Upper lobe of left lung (tissue), 6 donors: Measurements from ENCODE around the gene CCDC138. TPM values are rescaled to one million over a fixed set of nuclear protein-coding genes. Genes with fewer than 3 reads are reported as not detected.

Experiments
- ATAC-seq, 2 donors: fragments of 200-7000 bp; cut with Tn5 transposase; one replicate each; pipeline ENCODE4 v1.9.1; 2022; ENCODE audit warnings: mild to moderate bottlenecking in 2 of 2, moderate library complexity in 2 of 2; ENCODE audit not compliant: low FRiP score in 2 of 2
- DNase-seq, 2 donors: peaks; one replicate each; pipeline ENCODE4 v3.0.0-alpha.2; 2019 to 2020
- H3K27ac ChIP-seq, 4 donors: fragments of 200-600 bp; sonication (generic); one replicate each; pipeline ENCODE4 v1.5.1; 2016 to 2019
- H3K27me3 ChIP-seq, 4 donors: fragments of 200-600 bp; sonication (generic); one replicate each; pipeline ENCODE4 v1.5.1; 2017 to 2019
- H3K36me3 ChIP-seq, 4 donors: fragments of 200-600 bp; sonication (generic); one replicate each; pipeline ENCODE4 v1.5.1; 2016 to 2019
- H3K4me1 ChIP-seq, 4 donors: fragments of 200-600 bp; sonication (generic); one replicate each; pipeline ENCODE4 v1.5.1; 2018 to 2019
- H3K4me3 ChIP-seq, 4 donors: fragments of 200-600 bp; sonication (generic); one replicate each; pipeline ENCODE4 v1.5.1; 2017 to 2019; ENCODE audit warnings: mild to moderate bottlenecking in 2 of 4, moderate library complexity in 1 of 4
- H3K9me3 ChIP-seq, 4 donors: fragments of 200-600 bp; sonication (generic); one replicate each; pipeline ENCODE4 v1.5.1; 2018 to 2019
- CTCF ChIP-seq, 6 experiments: fragments of 450-650 bp in 4 of 6; fragments of 200-600 bp in 2 of 6; sonication (generic) in 2 of 6; IDR thresholded peaks; one replicate each; pipeline ENCODE4 v1.5.1; 2016 to 2019; ENCODE audit warnings: antibody characterized with exemption in 6 of 6
- EP300 ChIP-seq, 4 donors: sonication (generic); formaldehyde crosslinking; IDR thresholded peaks; one replicate each; pipeline ENCODE4 v1.5.1; 2017; ENCODE audit warnings: antibody characterized with exemption in 4 of 4, control low read depth in 2 of 4
- POLR2A ChIP-seq, 4 donors: fragments of 450-650 bp; IDR thresholded peaks; one replicate each; pipeline ENCODE4 v1.5.1; 2016 to 2017; ENCODE audit warnings: antibody characterized with exemption in 4 of 4, mild to moderate bottlenecking in 2 of 4
- POLR2AphosphoS5 ChIP-seq, 2 donors: sonication (generic); formaldehyde crosslinking; IDR thresholded peaks; one replicate each; pipeline ENCODE4 v1.5.1; 2017; ENCODE audit warnings: antibody characterized with exemption in 2 of 2
- WGBS, 2 donors: methylation state at CpG; one replicate each; pipeline ENCODE4 v1.1.5; 2017 to 2018; 5-methylcytosine and 5-hydroxymethylcytosine counted together
- total RNA-seq, 6 donors: library from RNA; depleted of rRNA in 4 of 6; stranded (reverse); fragments of >200 nt in 4 of 6; gene quantifications; one replicate each; pipeline versions ENCODE4 v1.1.0 to v1.2.1, GENCODE V29; 2016 to 2021
- donor health status: DM: no; HTN: no; CAD: no; lungs with moderate emphysema.
- donor health status: DM: no; HTN: yes; CAD: no; lungs with severe emphysema.

The CCDC138 gene
- total RNA-seq, 6 donors from 2014 or later: 2.4 to 16.3 (median 3.2) TPM

- WGBS, 2 donors: 64 to 70% methylated on average over 6 to 15 of the region's 15 CpGs
- no peaks in the 10 kb centered on the region for H3K36me3 ChIP-seq
- H3K27me3 ChIP-seq: no peaks in the 10 kb centered on the region
- TF ChIP-seq POLR2A (IDR thresholded peaks at IDR 0.05) (no peak), POLR2AphosphoS5 (IDR thresholded peaks at IDR 0.05) (no peak), EP300 (IDR thresholded peaks at IDR 0.05) (no peak), CTCF (IDR thresholded peaks at IDR 0.05) (no peak)
- no peak overlapping the region for H3K27ac ChIP-seq
- no peaks in the 10 kb centered on the region for H3K9me3 ChIP-seq
- no peaks in the 10 kb centered on the region for H3K4me1 ChIP-seq
- no peak for ATAC-seq
- no peak overlapping the region for H3K4me3 ChIP-seq
- DNase-seq: no peak
These were observed 129.7 kb downstream of the CCDC138 start for GRCh38 chr2:108916122-108916795.

- ATAC-seq: no peak
- TF ChIP-seq CTCF (IDR thresholded peaks at IDR 0.05) (no peak), POLR2A (IDR thresholded peaks at IDR 0.05) (no peak), POLR2AphosphoS5 (IDR thresholded peaks at IDR 0.05) (no peak), EP300 (IDR thresholded peaks at IDR 0.05) (no peak)
- 26 to 37% methylated on average over 10 to 14 of the region's 14 CpGs for WGBS, 2 donors
These were observed 130.3 kb downstream of the CCDC138 start for GRCh38 chr2:108916796-108917421.

GRCh38 chr2:108917526-108917925 lies 131.0 kb downstream of the CCDC138 start:
- Histone ChIP-seq H3K4me3 (no peak overlapping the region), H3K4me1 (no peaks in the 10 kb centered on the region), H3K36me3 (no peaks in the 10 kb centered on the region), H3K27me3 (no peaks in the 10 kb centered on the region), H3K27ac (no peak overlapping the region), H3K9me3 (no peaks in the 10 kb centered on the region)
- DNase-seq (no peak), ATAC-seq (no peak)
- no peak for TF ChIP-seq CTCF (IDR thresholded peaks at IDR 0.05)
- TF ChIP-seq EP300 (IDR thresholded peaks at IDR 0.05): no peak
- no peak for TF ChIP-seq POLR2AphosphoS5 (IDR thresholded peaks at IDR 0.05)
- TF ChIP-seq POLR2A (IDR thresholded peaks at IDR 0.05): no peak
- WGBS, 2 donors: 84 to 91% methylated on average over 5 of the region's 5 CpGs

More at GRCh38 chr2:108916796-108917421, 130.3 kb downstream of the CCDC138 start:
- Histone ChIP-seq H3K27me3 (no peaks in the 10 kb centered on the region), H3K9me3 (no peaks in the 10 kb centered on the region), H3K4me1 (no peaks in the 10 kb centered on the region), H3K27ac (no peak overlapping the region), H3K36me3 (no peaks in the 10 kb centered on the region), H3K4me3 (no peak overlapping the region)
- no peak for DNase-seq

- 92 to 94% methylated on average over 13 to 15 of the region's 15 CpGs for WGBS, 2 donors
- Histone ChIP-seq H3K27me3 (no peaks in the 10 kb centered on the region), H3K4me3 (no peak overlapping the region), H3K27ac (no peak overlapping the region), H3K9me3 (no peaks in the 10 kb centered on the region), H3K36me3 (no peaks in the 10 kb centered on the region), H3K4me1 (no peaks in the 10 kb centered on the region)
- ATAC-seq: no peak
- no peak for TF ChIP-seq POLR2A (IDR thresholded peaks at IDR 0.05)
- no peak for TF ChIP-seq CTCF (IDR thresholded peaks at IDR 0.05)
- TF ChIP-seq EP300 (IDR thresholded peaks at IDR 0.05): no peak
- TF ChIP-seq POLR2AphosphoS5 (IDR thresholded peaks at IDR 0.05): no peak
- no peak for DNase-seq
These were observed 131.7 kb downstream of the CCDC138 start for GRCh38 chr2:108918156-108918874.
